H1 (cell line): ENCODE measurements around the gene THRB. TPM values are rescaled to one million over a fixed set of nuclear protein-coding genes. Genes with fewer than 3 reads are reported as not detected.
A peak's percentile ranks its signal among the peaks of the same experiment; 100 is the strongest.

Experiments
- CTCF ChIA-PET: fragments of 300-600 bp; sonication (Branson Sonifier 250); formaldehyde crosslinking; loops from one replicate; lab custom pipeline; 2021; ENCODE audit not compliant: partially characterized antibody; lab: Charles Lee
- POLR2A ChIA-PET: fragments of 300-600 bp; sonication (Branson Sonifier 250); formaldehyde crosslinking; loops from one replicate; lab custom pipeline; 2021; ENCODE audit warnings: inconsistent platforms; ENCODE audit not compliant: partially characterized antibody; lab: Charles Lee
- DNase-seq, 2 experiments: peaks; one replicate each; pipeline versions ENCODE4 v3.0.0 to v3.0.0-alpha.2; 2010 to 2022; ENCODE audit warnings: low spot score in 2 of 2, low read depth in 1 of 2, mixed read lengths in 1 of 2
- FAIRE-seq: peaks from 2 replicates; lab custom pipeline; 2011; peaks lifted over from hg19 to GRCh38; lab: Jason Lieb, UNC
- H2AFZ ChIP-seq: 2 replicates; pipeline ENCODE4 v1.8.1; 2012; ENCODE audit warnings: low read length, inconsistent platforms
- H2AK5ac ChIP-seq: 2 replicates; pipeline ENCODE4 v1.6.1; 2013; ENCODE audit warnings: low read depth, low read length
- H2BK120ac ChIP-seq: replicated peaks from 2 replicates; pipeline ENCODE3; 2013; ENCODE audit warnings: low read depth, low read length, inconsistent platforms
- H2BK12ac ChIP-seq: 2 replicates; pipeline ENCODE4 v1.6.1; 2013; ENCODE audit warnings: low read depth, low read length
- H2BK15ac ChIP-seq: 2 replicates; pipeline ENCODE4 v1.6.1; 2013; ENCODE audit warnings: low read length
- H2BK20ac ChIP-seq: 2 replicates; pipeline ENCODE4 v1.6.1; 2013; ENCODE audit warnings: low read length
- H2BK5ac ChIP-seq: 2 replicates; pipeline ENCODE4 v1.6.1; 2013; ENCODE audit warnings: low read depth, low read length
- H3K14ac ChIP-seq: 2 replicates; pipeline ENCODE4 v1.6.1; 2013; ENCODE audit warnings: inconsistent platforms; ENCODE audit not compliant: insufficient read length
- H3K18ac ChIP-seq: 2 replicates; pipeline ENCODE4 v1.6.1; 2013; ENCODE audit warnings: low read length; ENCODE audit errors: extremely low read depth
- H3K23ac ChIP-seq: 2 replicates; pipeline ENCODE4 v1.6.1; 2013; ENCODE audit warnings: inconsistent platforms; ENCODE audit not compliant: insufficient read length
- H3K23me2 ChIP-seq: 2 replicates; pipeline ENCODE4 v1.6.1; 2013; ENCODE audit warnings: low read depth, low read length
- H3K27ac ChIP-seq: 2 replicates; pipeline ENCODE4 v1.6.1; 2011; ENCODE audit warnings: low read depth, low read length, inconsistent platforms
- H3K27me3 ChIP-seq, 4 experiments: replicated peaks in 1 of 4; 1 replicate in 1 of 4; 2 replicates in 3 of 4; pipeline versions ENCODE4 v1.6.1 to v1.8.1; 2011 to 2013; ENCODE audit warnings: low read length in 3 of 4, mild to moderate bottlenecking in 3 of 4, inconsistent platforms in 2 of 4, mixed read lengths in 2 of 4, moderate library complexity in 1 of 4; ENCODE audit not compliant: control insufficient read depth in 3 of 4, insufficient read depth in 3 of 4; ENCODE audit errors: extremely low read depth in 1 of 4
- H3K36me3 ChIP-seq, 4 experiments: 2 replicates each; pipeline versions ENCODE4 v1.6.1 to v1.8.1; 2011 to 2013; ENCODE audit warnings: mild to moderate bottlenecking in 4 of 4, low read length in 3 of 4, moderate library complexity in 2 of 4, control low read depth in 1 of 4, inconsistent platforms in 1 of 4; ENCODE audit not compliant: insufficient read depth in 4 of 4, control insufficient read depth in 2 of 4
- H3K4ac ChIP-seq: replicated peaks from 2 replicates; pipeline ENCODE3; 2013; ENCODE audit warnings: low read length, low read depth, mixed read lengths, inconsistent platforms; ENCODE audit not compliant: insufficient read length
- H3K4me1 ChIP-seq, 4 experiments: replicated peaks in 1 of 4; 1 replicate in 1 of 4; 2 replicates in 3 of 4; pipeline versions ENCODE4 v1.6.1 to v1.8.1; 2011 to 2013; ENCODE audit warnings: low read length in 3 of 4, inconsistent platforms in 2 of 4, mixed read lengths in 1 of 4; ENCODE audit not compliant: insufficient read depth in 4 of 4, control insufficient read depth in 3 of 4
- H3K4me2 ChIP-seq, 2 experiments: 2 replicates each; pipeline versions ENCODE4 v1.6.1 to v1.8.1; 2011 to 2013; ENCODE audit warnings: low read depth in 2 of 2, low read length in 2 of 2, control low read depth in 1 of 2, inconsistent platforms in 1 of 2, mild to moderate bottlenecking in 1 of 2; ENCODE audit not compliant: insufficient read depth in 1 of 2
- H3K4me3 ChIP-seq, 4 experiments: fragments of 200-600, 300-600 bp in 1 of 4; sonication (generic), shearing (Covaris generic), sonication (Bioruptor Twin) in 1 of 4; 2 replicates each; pipeline versions ENCODE4 v1.5.1 to v1.8.1; 2011 to 2016; ENCODE audit warnings: low read length in 4 of 4, low read depth in 3 of 4, control low read depth in 2 of 4, inconsistent platforms in 2 of 4, mild to moderate bottlenecking in 2 of 4, mixed read lengths in 1 of 4, moderate library complexity in 1 of 4; ENCODE audit not compliant: insufficient read depth in 2 of 4; ENCODE audit errors: extremely low read depth in 1 of 4
- H3K56ac ChIP-seq: replicated peaks from 2 replicates; pipeline ENCODE3; 2013; ENCODE audit warnings: low read depth, mild to moderate bottlenecking, mixed read lengths, low read length, inconsistent platforms; ENCODE audit not compliant: insufficient read length
- H3K79me1 ChIP-seq: 2 replicates; pipeline ENCODE4 v1.6.1; 2013; ENCODE audit warnings: low read depth, low read length, control low read depth
- H3K79me2 ChIP-seq, 2 experiments: 2 replicates each; pipeline versions ENCODE4 v1.6.1 to v1.8.1; 2012 to 2013; ENCODE audit warnings: low read length in 2 of 2, mild to moderate bottlenecking in 2 of 2, inconsistent platforms in 1 of 2; ENCODE audit not compliant: insufficient read depth in 2 of 2, control insufficient read depth in 1 of 2
- H3K9ac ChIP-seq, 4 experiments: replicated peaks in 1 of 4; 1 replicate in 1 of 4; 2 replicates in 3 of 4; pipeline versions ENCODE4 v1.6.1 to v1.8.1; 2011 to 2013; ENCODE audit warnings: low read depth in 3 of 4, low read length in 3 of 4, control low read depth in 2 of 4, mild to moderate bottlenecking in 2 of 4, moderate library complexity in 2 of 4, inconsistent platforms in 1 of 4; ENCODE audit errors: extremely low read depth in 1 of 4
- H3K9me3 ChIP-seq, 2 experiments: 2 replicates each; pipeline versions ENCODE4 v1.6.1 to v1.8.1; 2012 to 2013; ENCODE audit warnings: mild to moderate bottlenecking in 2 of 2, moderate library complexity in 2 of 2, control low read depth in 1 of 2, inconsistent platforms in 1 of 2, low read depth in 1 of 2, low read length in 1 of 2, mixed read lengths in 1 of 2; ENCODE audit not compliant: insufficient read depth in 2 of 2
- H4K20me1 ChIP-seq, 2 experiments: replicated peaks in 1 of 2; 2 replicates each; pipeline versions ENCODE3 to v1.8.1; 2011 to 2013; ENCODE audit warnings: inconsistent platforms in 2 of 2, low read length in 2 of 2, mild to moderate bottlenecking in 1 of 2; ENCODE audit not compliant: insufficient read depth in 2 of 2, control insufficient read depth in 1 of 2
- H4K5ac ChIP-seq: 2 replicates; pipeline ENCODE4 v1.6.1; 2013; ENCODE audit warnings: low read length, low read depth, mixed read lengths, inconsistent platforms; ENCODE audit not compliant: insufficient read length
- H4K8ac ChIP-seq: 2 replicates; pipeline ENCODE4 v1.8.0; 2013; ENCODE audit warnings: mild to moderate bottlenecking, moderate library complexity, low read length, inconsistent platforms; ENCODE audit not compliant: insufficient read depth; ENCODE audit errors: extremely low read depth
- H4K91ac ChIP-seq: replicated peaks from 2 replicates; pipeline ENCODE3; 2013; ENCODE audit warnings: low read length, mixed read lengths, inconsistent platforms; ENCODE audit not compliant: insufficient read length
- BCL11A ChIP-seq, 2 experiments: IDR thresholded peaks; one replicate each; pipeline ENCODE4 v1.6.1; 2011; ENCODE audit warnings: low read depth in 2 of 2, low read length in 2 of 2, mild to moderate bottlenecking in 2 of 2
- EGR1 ChIP-seq: IDR thresholded peaks from 2 replicates; pipeline ENCODE4 v1.6.1; 2011; ENCODE audit warnings: low read depth, low read length, borderline replicate concordance
- GTF2F1 ChIP-seq: IDR thresholded peaks from 2 replicates; pipeline ENCODE4 v1.6.1; 2012; ENCODE audit warnings: low read depth, low read length, improper control_type of control experiment, borderline replicate concordance
- MAFK ChIP-seq: IDR thresholded peaks from 2 replicates; pipeline ENCODE4 v1.6.1; 2012; ENCODE audit warnings: low read depth, mild to moderate bottlenecking, improper control_type of control experiment, low read length
- NANOG ChIP-seq: IDR thresholded peaks from 2 replicates; pipeline ENCODE4 v1.6.1; 2011; ENCODE audit warnings: low read length, low read depth, mild to moderate bottlenecking, inconsistent platforms; ENCODE audit not compliant: insufficient read depth, poor library complexity, severe bottlenecking
- RBBP5 ChIP-seq: IDR thresholded peaks from 2 replicates; pipeline ENCODE4 v1.7.1; 2012; ENCODE audit warnings: low read depth, mild to moderate bottlenecking, inconsistent platforms, low read length, moderate library complexity, borderline replicate concordance
- YY1 ChIP-seq: IDR thresholded peaks from 2 replicates; pipeline ENCODE4 v1.6.1; 2011; ENCODE audit warnings: low read depth, mild to moderate bottlenecking, low read length
- WGBS, 2 experiments: shearing (Covaris generic) in 1 of 2; methylation state at CpG; one replicate each; pipeline versions ENCODE4 v1.1.6 to v1.1.7; 2013 to 2015; ENCODE audit warnings: low lambda C conversion rate in 2 of 2, mixed read lengths in 2 of 2, inconsistent platforms in 1 of 2, low coverage in 1 of 2, missing lambda C conversion rate in 1 of 2; ENCODE audit not compliant: insufficient replicate concordance in 2 of 2, insufficient coverage in 1 of 2, insufficient read length in 1 of 2; ENCODE audit errors: extremely low coverage in 1 of 2, missing lambda C conversion rate in 1 of 2; 5-methylcytosine and 5-hydroxymethylcytosine counted together
- polyA plus RNA-seq, 7 experiments: library from polyadenylated mRNA; depleted of rRNA in 3 of 7; stranded (reverse) in 5 of 7; unstranded in 2 of 7; fragments of >200 nt in 5 of 7; fragments of 200-250 nt in 2 of 7; gene quantifications; 1 replicate in 5 of 7; 2 replicates in 1 of 7; 4 replicates in 1 of 7; pipeline versions ENCODE4 v1.2.1 to v1.2.3, GENCODE V29; 2011 to 2013; ENCODE audit warnings: missing spikeins in 2 of 7, mixed read lengths in 2 of 7
- total RNA-seq: library from RNA; stranded (reverse); fragmentation: NEBNext Ultra II Directional; extraction: Animal tissue kit (Norgen Biotek cat#: 25700); gene quantifications from 2 replicates; pipeline ENCODE4 v1.2.1, GENCODE V29; 2021
- TF ChIP-seq, protein P1 (sequence below), 3 experiments: IDR thresholded peaks; 1 replicate in 2 of 3; 2 replicates in 1 of 3; pipeline versions ENCODE4 v1.5.1 to v1.6.1; 2011; ENCODE audit warnings: low read length in 3 of 3, mild to moderate bottlenecking in 3 of 3, inconsistent platforms in 2 of 3, low read depth in 1 of 3, moderate library complexity in 1 of 3; ENCODE audit not compliant: insufficient read depth in 1 of 3; ENCODE audit errors: control extremely low read depth in 1 of 3
- TF ChIP-seq, protein P2 (sequence below): IDR thresholded peaks from 2 replicates; pipeline ENCODE4 v1.6.1; 2012; ENCODE audit warnings: low read length, inconsistent platforms

The THRB gene
- total and polyA plus RNA-seq, 2 of the 8 experiments (the other 6 are each of a cell fraction or from before 2014, with no cell fraction given), result 0.98 to 3.9 TPM

DNA sequence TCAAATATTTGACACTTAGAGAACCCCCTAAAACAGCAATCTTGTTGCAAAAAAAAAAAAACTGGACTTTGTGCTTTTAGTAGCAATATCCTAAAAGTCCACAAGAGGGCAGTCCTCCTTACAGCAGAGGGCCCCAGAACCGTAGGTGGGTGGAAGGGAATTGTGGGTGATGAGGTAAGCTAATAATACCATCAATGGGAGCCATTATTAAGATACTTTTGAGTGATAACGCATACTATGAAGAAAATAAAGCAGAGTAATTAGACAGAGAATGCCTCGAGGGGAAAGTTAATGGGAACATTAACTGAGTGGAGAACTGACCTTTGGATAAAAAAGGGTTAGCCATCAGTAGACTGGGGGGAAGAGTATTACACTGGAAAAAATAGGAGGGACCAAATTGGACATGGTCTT, 229.9 kb downstream of the THRB start:
- Histone ChIP-seq H4K5ac (no peak overlapping the region), H3K4me1 (no peaks in the 10 kb centered on the region), H3K4me2 (no peak overlapping the region), H2BK5ac (no peak overlapping the region), H2AFZ (no peak overlapping the region), H3K23ac (no peak overlapping the region), H2BK120ac (no peak overlapping the region), H2BK20ac (no peak overlapping the region), H2BK12ac (no peak overlapping the region), H3K27ac (no peak overlapping the region), H3K23me2 (no peaks in the 10 kb centered on the region; the same call in 1 of the 2 replicates), H2AK5ac (no peak overlapping the region), H3K79me1 (no peaks in the 10 kb centered on the region), H3K9me3 (peaks cover 0 to 3% of the 10 kb centered on the region in 2 experiments; a peak in 1 of 4 replicates), H3K4ac (no peak overlapping the region), H3K36me3 (no peaks in the 10 kb centered on the region), H3K56ac (no peak overlapping the region), H4K20me1 (no peaks in the 10 kb centered on the region), H3K18ac (no peak overlapping the region), H4K8ac (no peak overlapping the region), H3K14ac (no peak overlapping the region), H2BK15ac (no peak overlapping the region), H3K79me2 (no peaks in the 10 kb centered on the region), H3K9ac (no peak overlapping the region), H3K27me3 (no peaks in the 10 kb centered on the region), H3K4me3 (no peak overlapping the region), H4K91ac (no peak overlapping the region)
- CTCF ChIA-PET, result interaction anchor here (0.7 to 7.2 kb wide), 26 partner anchors 9 to 418 kb away, joined by 3 to 49 read pairs (median 4); no protein-coding TSS in a partner anchor
- FAIRE-seq (peak; percentile 65), DNase-seq (no peak)
- 62% methylated on average over 3 of the region's 3 CpGs; no CpG with 5 or more reads in 1 of the 2 experiments for WGBS, 2 experiments
- POLR2A ChIA-PET, result interaction anchor here (0.6 kb wide), 1 partner anchor 297 kb away, joined by 3 read pairs; no protein-coding TSS in a partner anchor
- no peak for TF ChIP-seq EGR1
- TF ChIP-seq MAFK, result no peak
- TF ChIP-seq, protein P1, sequence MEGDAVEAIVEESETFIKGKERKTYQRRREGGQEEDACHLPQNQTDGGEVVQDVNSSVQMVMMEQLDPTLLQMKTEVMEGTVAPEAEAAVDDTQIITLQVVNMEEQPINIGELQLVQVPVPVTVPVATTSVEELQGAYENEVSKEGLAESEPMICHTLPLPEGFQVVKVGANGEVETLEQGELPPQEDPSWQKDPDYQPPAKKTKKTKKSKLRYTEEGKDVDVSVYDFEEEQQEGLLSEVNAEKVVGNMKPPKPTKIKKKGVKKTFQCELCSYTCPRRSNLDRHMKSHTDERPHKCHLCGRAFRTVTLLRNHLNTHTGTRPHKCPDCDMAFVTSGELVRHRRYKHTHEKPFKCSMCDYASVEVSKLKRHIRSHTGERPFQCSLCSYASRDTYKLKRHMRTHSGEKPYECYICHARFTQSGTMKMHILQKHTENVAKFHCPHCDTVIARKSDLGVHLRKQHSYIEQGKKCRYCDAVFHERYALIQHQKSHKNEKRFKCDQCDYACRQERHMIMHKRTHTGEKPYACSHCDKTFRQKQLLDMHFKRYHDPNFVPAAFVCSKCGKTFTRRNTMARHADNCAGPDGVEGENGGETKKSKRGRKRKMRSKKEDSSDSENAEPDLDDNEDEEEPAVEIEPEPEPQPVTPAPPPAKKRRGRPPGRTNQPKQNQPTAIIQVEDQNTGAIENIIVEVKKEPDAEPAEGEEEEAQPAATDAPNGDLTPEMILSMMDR (IDR thresholded peaks at IDR 0.05; ENCODE audit: control extremely low read depth in 1 of 3, insufficient read depth in 1 of 3, low read depth in 1 of 3, low read length in 3 of 3), result peak; percentile 30 to 71 (median 60)
- no peak for TF ChIP-seq GTF2F1
- no peak for TF ChIP-seq NANOG
- no peak for TF ChIP-seq RBBP5
- peak; percentile 58; the same call in 1 of the 2 replicates for TF ChIP-seq YY1
- TF ChIP-seq, protein P2, sequence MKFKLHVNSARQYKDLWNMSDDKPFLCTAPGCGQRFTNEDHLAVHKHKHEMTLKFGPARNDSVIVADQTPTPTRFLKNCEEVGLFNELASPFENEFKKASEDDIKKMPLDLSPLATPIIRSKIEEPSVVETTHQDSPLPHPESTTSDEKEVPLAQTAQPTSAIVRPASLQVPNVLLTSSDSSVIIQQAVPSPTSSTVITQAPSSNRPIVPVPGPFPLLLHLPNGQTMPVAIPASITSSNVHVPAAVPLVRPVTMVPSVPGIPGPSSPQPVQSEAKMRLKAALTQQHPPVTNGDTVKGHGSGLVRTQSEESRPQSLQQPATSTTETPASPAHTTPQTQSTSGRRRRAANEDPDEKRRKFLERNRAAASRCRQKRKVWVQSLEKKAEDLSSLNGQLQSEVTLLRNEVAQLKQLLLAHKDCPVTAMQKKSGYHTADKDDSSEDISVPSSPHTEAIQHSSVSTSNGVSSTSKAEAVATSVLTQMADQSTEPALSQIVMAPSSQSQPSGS, result 0 out of 2 replicates have a peak, but pooled peaks have one; percentile 42
- no peak for TF ChIP-seq BCL11A (IDR thresholded peaks at IDR 0.05; ENCODE audit: low read depth in 2 of 2, low read length in 2 of 2)
